Suprapubic skin (tissue), 4 donors: Measurements from ENCODE around the gene KDM5A. TPM values are rescaled to one million over a fixed set of nuclear protein-coding genes. Genes with fewer than 3 reads are reported as not detected.

ENCODE experiments used
- DNase-seq, 2 donors: peaks; one replicate each; pipeline ENCODE4 v3.0.0-alpha.2; 2019; ENCODE audit warnings: low spot score in 2 of 2
- H3K27ac ChIP-seq: fragments of 200-600 bp; sonication (generic); one replicate; pipeline ENCODE4 v1.5.1; 2019
- H3K27me3 ChIP-seq: fragments of 200-600 bp; sonication (generic); one replicate; pipeline ENCODE4 v1.5.1; 2019
- H3K36me3 ChIP-seq: fragments of 200-600 bp; sonication (generic); one replicate; pipeline ENCODE4 v1.5.1; 2019
- H3K4me1 ChIP-seq: fragments of 200-600 bp; sonication (generic); one replicate; pipeline ENCODE4 v1.5.1; 2019
- H3K4me3 ChIP-seq: fragments of 200-600 bp; sonication (generic); one replicate; pipeline ENCODE4 v1.5.1; 2019; ENCODE audit warnings: mild to moderate bottlenecking
- H3K9me3 ChIP-seq: fragments of 200-600 bp; sonication (generic); one replicate; pipeline ENCODE4 v1.5.1; 2019
- EP300 ChIP-seq: sonication (generic); formaldehyde crosslinking; IDR thresholded peaks from one replicate; pipeline ENCODE4 v1.6.1; 2017; ENCODE audit warnings: antibody characterized with exemption
- POLR2A ChIP-seq, 2 donors: fragments of 450-650 bp; IDR thresholded peaks; one replicate each; pipeline ENCODE4 v1.6.1; 2017; ENCODE audit warnings: antibody characterized with exemption in 2 of 2, mild to moderate bottlenecking in 2 of 2, moderate library complexity in 2 of 2
- POLR2AphosphoS5 ChIP-seq, 3 donors: sonication (generic); formaldehyde crosslinking; IDR thresholded peaks; one replicate each; pipeline ENCODE4 v1.6.1; 2017; ENCODE audit warnings: antibody characterized with exemption in 3 of 3
- WGBS: methylation state at CpG from one replicate; pipeline ENCODE4 v1.1.5; 2018; 5-methylcytosine and 5-hydroxymethylcytosine counted together
- total RNA-seq, 4 donors: library from RNA; depleted of rRNA; stranded (reverse); fragments of >200 nt; gene quantifications; one replicate each; pipeline ENCODE4 v1.1.0, GENCODE V29; 2016
- TF ChIP-seq, protein P1 (sequence below), 2 donors: fragments of 200-600 bp in 1 of 2; fragments of 450-650 bp in 1 of 2; sonication (generic) in 1 of 2; IDR thresholded peaks; one replicate each; pipeline ENCODE4 v1.5.1; 2016 to 2019; ENCODE audit warnings: antibody characterized with exemption in 2 of 2, mild to moderate bottlenecking in 1 of 2, moderate library complexity in 1 of 2

Gene KDM5A
- total RNA-seq, 4 donors from 2014 or later, result 43.1 to 126 (median 92.1) TPM

GRCh38 chr12:286531-287300 is 102.4 kb downstream of the KDM5A start:
- Histone ChIP-seq H3K4me1 (no peaks in the 10 kb centered on the region), H3K36me3 (peaks cover 39% of the 10 kb centered on the region), H3K4me3 (no peak overlapping the region), H3K9me3 (no peaks in the 10 kb centered on the region), H3K27me3 (no peaks in the 10 kb centered on the region), H3K27ac (no peak overlapping the region)
- no peak for DNase-seq
- 91% methylated on average over 5 of the region's 5 CpGs for WGBS
- TF ChIP-seq, protein P1, sequence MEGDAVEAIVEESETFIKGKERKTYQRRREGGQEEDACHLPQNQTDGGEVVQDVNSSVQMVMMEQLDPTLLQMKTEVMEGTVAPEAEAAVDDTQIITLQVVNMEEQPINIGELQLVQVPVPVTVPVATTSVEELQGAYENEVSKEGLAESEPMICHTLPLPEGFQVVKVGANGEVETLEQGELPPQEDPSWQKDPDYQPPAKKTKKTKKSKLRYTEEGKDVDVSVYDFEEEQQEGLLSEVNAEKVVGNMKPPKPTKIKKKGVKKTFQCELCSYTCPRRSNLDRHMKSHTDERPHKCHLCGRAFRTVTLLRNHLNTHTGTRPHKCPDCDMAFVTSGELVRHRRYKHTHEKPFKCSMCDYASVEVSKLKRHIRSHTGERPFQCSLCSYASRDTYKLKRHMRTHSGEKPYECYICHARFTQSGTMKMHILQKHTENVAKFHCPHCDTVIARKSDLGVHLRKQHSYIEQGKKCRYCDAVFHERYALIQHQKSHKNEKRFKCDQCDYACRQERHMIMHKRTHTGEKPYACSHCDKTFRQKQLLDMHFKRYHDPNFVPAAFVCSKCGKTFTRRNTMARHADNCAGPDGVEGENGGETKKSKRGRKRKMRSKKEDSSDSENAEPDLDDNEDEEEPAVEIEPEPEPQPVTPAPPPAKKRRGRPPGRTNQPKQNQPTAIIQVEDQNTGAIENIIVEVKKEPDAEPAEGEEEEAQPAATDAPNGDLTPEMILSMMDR (IDR thresholded peaks at IDR 0.05), result no peak
- no peak for TF ChIP-seq EP300
- no peak for TF ChIP-seq POLR2AphosphoS5 (IDR thresholded peaks at IDR 0.05)
- TF ChIP-seq POLR2A (IDR thresholded peaks at IDR 0.05), result no peak

DNA sequence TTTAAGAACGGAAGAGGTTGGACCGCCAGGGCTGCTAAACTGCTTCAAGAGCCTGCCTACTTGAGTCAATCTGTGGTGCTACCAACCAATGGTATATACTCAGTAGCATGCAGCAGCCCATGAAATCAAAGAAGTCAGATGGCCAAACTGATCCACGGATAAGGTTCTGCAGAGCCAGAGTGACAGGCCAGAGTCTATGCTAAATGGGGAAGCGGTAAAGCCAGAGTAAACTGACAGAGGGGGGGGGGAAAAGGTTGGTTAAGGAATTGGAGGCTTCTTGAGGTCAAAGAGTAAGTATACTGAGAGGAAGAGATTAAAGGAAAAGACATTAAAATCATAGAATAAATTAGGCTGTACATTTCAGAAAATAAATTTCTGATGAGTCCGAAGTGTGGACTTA is 111.1 kb downstream of the KDM5A start:
- Histone ChIP-seq H3K27ac (no peak overlapping the region), H3K36me3 (peaks cover 3% of the 10 kb centered on the region), H3K9me3 (no peaks in the 10 kb centered on the region), H3K4me3 (no peak overlapping the region), H3K4me1 (no peaks in the 10 kb centered on the region), H3K27me3 (no peaks in the 10 kb centered on the region)
- DNase-seq, result no peak
- TF ChIP-seq, protein P1 (IDR thresholded peaks at IDR 0.05), result no peak
- TF ChIP-seq POLR2AphosphoS5 (IDR thresholded peaks at IDR 0.05) (no peak), POLR2A (IDR thresholded peaks at IDR 0.05) (no peak), EP300 (no peak)
- 95% methylated on average over 5 of the region's 5 CpGs for WGBS

DNA sequence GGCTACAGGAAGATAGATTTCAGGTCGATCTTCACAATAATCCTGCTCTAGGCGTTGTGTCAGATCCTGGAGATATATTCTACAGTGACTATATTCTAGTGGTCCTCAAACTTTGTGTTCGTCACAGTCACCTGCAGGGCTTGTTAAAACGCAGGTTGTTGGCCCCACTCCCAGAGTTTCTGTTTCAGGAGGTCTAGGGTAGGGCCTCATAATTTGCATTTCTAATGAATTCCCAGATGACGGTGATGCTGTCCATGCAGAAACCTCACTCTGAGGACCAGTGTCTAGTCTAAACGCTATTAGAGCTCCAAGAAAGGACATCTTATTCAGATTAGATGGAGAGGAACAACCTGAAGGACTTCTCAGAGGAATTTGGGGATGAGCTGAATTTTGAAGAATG is 113.3 kb downstream of the KDM5A start:
- Histone ChIP-seq H3K27ac (no peak overlapping the region), H3K4me3 (no peak overlapping the region), H3K9me3 (no peaks in the 10 kb centered on the region), H3K27me3 (no peaks in the 10 kb centered on the region), H3K36me3 (peaks cover 3% of the 10 kb centered on the region), H3K4me1 (no peaks in the 10 kb centered on the region)
- TF ChIP-seq POLR2AphosphoS5 (IDR thresholded peaks at IDR 0.05) (no peak), POLR2A (IDR thresholded peaks at IDR 0.05) (no peak), EP300 (no peak)
- TF ChIP-seq, protein P1 (IDR thresholded peaks at IDR 0.05), result no peak
- DNase-seq, result no peak
- WGBS, result 65% methylated on average over 6 of the region's 6 CpGs

DNA sequence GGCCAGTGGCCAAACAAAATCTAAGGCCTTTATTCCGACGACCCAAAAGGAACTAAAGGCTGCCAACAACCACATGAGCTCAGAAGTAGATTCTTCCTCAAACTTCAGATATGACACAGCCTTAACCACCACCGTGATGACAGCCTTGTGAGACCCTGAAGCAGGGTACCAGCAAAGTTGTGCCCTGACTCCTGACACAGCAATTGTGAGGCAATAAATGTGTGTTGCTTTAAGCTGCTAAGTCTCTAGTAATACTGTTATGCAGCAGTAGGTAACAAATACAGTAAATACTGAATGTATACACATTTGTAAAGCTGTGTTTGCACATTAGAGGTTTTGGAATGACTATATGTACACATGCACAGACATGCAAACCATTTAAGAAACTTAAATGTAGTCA is 115.7 kb downstream of the KDM5A start:
- 40% methylated on average over 3 of the region's 3 CpGs for WGBS
- TF ChIP-seq EP300 (no peak), POLR2AphosphoS5 (IDR thresholded peaks at IDR 0.05) (no peak), POLR2A (IDR thresholded peaks at IDR 0.05) (no peak)
- TF ChIP-seq, protein P1 (IDR thresholded peaks at IDR 0.05), result no peak
- H3K36me3 ChIP-seq, result no peaks in the 10 kb centered on the region
- no peaks in the 10 kb centered on the region for H3K9me3 ChIP-seq
- no peak for DNase-seq
- H3K4me1 ChIP-seq, result no peaks in the 10 kb centered on the region
- no peak overlapping the region for H3K27ac ChIP-seq
- no peaks in the 10 kb centered on the region for H3K27me3 ChIP-seq
- H3K4me3 ChIP-seq, result no peak overlapping the region

DNA sequence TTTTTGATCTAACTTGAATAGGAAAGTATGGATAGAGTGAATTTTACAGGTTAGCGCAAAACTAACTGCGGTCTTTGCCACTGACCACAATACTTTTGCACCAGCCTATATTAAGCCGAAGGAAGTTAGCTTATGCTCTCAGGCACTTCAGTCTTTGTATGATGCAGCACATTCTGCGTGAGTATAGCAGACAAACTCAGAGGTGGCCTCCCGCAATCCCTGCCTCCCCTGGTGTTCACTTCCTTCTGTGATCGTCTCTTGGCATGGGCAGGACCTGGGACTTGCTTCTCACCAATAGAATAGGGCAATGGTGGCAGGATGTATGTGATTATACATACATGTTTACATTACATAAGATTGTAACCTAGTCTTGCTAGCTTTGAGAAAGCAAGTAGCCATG is 116.2 kb downstream of the KDM5A start:
- Histone ChIP-seq H3K4me3 (no peak overlapping the region), H3K36me3 (no peaks in the 10 kb centered on the region)
- WGBS, result 86% methylated on average over 6 of the region's 6 CpGs

More for the DNA sequence above, 116.2 kb downstream of the KDM5A start:
- no peak for DNase-seq
- TF ChIP-seq POLR2A (IDR thresholded peaks at IDR 0.05) (no peak), EP300 (no peak), POLR2AphosphoS5 (IDR thresholded peaks at IDR 0.05) (no peak)
- TF ChIP-seq, protein P1 (IDR thresholded peaks at IDR 0.05), result no peak
- no peaks in the 10 kb centered on the region for H3K9me3 ChIP-seq
- H3K27ac ChIP-seq, result no peak overlapping the region
- no peaks in the 10 kb centered on the region for H3K27me3 ChIP-seq
- H3K4me1 ChIP-seq, result no peaks in the 10 kb centered on the region
